ENCODE results near the gene TSPEAR.
A peak's percentile ranks its signal among the peaks of the same experiment; 100 is the strongest.
"Not testable (repeated sequence)": the region's sequence is repeated elsewhere in the genome, so short reads cannot be mapped to it uniquely, and the experiment has no call there.

The TSPEAR gene

DNA sequence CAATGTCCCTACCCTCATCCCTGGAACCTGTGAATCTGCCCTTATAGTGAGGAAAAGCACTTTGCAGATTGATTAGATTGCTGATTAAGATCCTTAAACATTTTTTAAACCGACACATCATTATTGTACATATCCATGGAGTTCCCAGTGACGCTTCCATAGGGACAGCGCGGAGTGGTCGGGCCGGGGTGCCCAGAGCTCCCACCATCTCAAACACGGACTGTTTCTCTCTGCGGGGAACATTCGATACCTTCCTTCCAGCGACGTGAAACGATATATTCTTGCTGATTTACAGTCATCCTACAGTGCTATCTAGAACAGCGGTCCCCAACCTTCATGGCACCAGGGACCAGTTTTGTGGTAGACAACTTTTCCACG, 10.4 kb downstream of the TSPEAR start:
- DNase-seq, result no peak

DNA sequence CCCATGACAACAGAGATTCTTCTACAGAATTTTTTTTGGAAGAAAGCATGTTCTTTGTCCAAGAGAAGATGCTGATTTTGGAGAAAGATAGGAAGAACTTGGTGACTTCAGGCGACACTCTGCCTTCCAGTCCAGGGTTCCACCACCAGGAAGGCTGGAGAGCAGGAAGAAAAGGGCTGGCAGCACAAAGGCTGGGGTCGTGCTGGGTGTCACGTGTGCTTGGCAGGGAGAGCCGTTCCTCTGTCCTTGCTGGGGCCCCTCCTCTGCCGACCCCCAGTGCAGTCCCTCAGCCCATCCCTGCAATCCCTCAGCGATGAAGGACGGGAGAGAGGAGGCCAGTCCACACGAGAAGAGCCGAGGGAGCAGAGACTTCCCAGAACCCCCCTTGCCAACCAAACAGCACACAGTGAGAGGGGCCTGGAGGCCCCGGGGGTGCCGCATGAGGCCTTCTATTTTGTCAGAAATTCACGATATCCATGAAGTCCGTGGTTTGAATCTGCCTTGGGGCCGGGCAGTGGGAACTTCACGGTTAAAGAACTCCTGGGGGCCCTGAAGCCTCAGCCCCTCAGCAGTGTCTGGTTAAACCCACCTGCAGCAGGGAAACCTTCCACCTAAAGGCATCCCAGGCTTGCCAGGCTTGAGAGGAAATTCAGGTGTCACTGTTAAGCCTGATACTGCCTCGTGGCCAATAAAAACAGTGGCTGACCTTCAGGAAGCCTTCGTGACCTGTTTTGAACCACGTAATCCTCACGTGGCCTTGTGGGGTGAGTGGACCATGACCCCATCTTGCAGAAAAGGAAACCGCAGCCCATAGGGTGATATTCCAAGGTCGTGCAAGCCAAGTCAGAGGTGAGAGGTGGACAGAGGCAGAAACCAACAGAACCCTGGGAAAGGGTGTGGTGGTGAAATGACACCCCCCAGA, 11.0 kb downstream of the TSPEAR start:
- DNase-seq, result no peak

DNA sequence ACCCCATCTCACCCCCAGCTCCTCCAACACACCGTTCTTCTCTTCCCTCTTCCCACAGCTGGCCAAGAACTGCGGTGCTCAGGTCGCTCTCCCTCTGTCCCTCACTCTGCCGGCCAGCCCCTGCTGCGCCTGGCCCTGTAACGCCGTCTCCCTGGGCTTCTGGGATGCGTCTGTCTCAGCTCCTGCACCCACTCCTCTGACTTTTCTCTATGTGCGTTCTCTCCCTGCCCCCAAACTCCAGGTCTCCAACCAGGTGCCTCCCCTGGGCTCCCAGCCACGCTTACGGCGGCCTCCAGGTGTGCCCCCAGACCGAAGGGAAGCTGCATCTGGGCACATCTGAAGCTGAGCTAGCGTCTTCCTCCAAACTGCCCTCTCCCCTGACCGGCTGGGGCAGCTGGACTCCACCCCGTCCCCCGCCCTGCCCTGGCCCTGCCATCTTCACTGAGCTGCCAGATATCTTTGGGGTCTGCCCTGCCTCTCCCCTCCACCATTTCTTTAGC, 11.8 kb downstream of the TSPEAR start:
- DNase-seq, result no peak

DNA sequence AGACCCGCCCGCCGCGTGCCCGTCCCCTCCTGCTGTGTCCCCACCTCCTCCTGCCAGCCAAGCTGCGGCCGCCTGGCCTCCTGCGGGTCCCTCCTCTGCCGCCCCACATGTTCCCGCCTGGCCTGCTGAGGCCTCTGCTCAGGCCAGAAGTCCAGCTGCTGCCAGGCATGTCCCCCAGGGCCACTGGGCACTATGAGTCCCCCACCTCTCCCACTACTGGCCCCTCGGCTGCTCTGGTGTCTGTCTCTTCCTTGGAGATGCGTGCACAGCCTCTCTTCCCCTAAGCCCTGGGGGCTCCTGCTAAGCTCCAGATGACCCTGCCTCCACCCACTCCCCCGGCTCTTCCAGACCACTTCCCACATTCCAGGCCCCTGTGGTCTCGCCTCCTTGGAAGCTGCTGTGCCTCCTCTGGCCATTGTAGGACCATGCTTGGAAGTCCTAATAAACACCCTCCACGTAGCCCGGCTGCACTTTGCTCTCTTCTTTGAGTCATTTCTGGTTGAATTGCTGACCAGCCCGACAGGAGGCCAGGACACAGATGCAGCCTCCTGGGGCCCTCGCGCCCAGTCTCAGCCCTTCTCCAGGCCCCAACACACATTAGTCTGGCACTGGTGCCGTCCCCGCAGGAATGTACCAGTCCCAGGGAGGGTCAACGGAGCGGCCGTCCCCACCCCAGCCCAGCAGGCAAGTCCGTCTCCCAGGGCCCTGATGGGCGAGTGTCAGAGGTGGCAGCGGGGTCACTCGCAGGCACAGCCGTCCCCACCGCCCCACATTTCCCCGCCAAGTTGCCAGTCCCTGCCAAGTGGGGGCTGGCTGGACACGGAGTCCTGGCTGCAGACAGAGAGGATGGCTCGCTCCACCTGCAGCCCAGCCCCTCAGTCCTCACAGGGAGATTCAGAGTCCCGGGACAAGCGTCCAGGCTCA, 13.3 kb downstream of the TSPEAR start:
- DNase-seq, result no peak

DNA sequence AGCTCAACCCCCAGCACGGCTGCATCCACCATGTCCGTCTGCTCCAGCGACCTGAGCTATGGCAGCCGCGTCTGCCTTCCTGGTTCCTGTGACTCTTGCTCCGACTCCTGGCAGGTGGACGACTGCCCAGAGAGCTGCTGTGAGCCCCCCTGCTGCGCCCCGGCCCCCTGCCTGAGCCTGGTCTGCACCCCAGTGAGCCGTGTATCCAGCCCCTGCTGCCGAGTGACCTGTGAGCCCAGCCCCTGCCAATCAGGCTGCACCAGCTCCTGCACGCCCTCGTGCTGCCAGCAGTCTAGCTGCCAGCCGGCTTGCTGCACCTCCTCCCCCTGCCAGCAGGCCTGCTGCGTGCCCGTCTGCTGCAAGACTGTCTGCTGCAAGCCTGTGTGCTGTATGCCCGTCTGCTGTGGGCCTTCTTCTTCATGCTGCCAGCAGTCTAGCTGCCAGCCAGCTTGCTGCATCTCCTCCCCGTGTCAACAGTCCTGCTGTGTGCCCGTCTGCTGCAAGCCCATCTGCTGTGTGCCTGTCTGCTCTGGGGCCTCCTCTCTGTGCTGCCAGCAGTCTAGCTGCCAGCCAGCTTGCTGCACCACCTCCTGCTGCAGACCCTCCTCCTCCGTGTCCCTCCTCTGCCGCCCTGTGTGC, 14.1 kb downstream of the TSPEAR start, which contains the start of gene KRTAP10-12:
Gene KRTAP10-12 (plus strand): TSS at position 1 of the 639 bp plus-strand sequence. CDS start 30 bp downstream, at position 31.
- DNase-seq, result not testable (repeated sequence)

DNA sequence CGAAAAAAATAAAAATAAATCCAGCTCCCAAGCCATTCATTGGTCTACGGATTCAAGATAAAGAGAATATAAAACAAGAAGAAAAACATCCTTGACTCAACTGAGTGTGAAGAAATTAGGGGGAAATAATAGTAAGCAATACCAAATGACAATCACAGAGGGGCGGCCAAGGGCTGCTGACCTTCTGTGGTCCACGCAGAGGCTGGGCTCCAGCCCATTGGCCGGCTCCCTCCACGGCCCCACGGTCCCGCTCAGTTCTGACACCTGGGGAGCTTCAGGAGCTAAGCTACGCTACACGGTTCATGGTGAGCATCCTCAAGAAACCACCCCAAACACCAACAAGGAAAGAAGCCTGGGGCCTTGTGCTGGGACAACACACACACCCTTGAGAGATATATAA, 14.8 kb downstream of the TSPEAR start:
- DNase-seq, result no peak

DNA sequence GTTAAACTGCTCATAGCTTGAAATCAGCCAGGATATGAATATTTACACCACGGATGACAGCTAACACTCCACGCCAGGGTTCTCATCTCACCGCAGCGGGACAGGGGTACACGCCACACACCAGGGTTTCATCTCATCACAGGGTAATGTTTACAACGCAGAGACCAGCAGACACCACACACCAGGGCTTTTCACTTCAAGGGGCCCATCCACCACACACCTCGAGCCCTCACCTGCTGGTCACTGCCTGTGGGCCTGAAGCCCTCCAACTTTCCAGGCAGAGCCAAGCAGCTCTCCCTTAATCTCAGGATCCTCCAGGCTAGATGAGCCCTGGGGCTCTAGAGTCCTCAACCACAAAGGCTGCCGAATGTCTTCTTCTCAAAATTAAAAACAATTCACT, 15.7 kb downstream of the TSPEAR start:
- no peak for DNase-seq

DNA sequence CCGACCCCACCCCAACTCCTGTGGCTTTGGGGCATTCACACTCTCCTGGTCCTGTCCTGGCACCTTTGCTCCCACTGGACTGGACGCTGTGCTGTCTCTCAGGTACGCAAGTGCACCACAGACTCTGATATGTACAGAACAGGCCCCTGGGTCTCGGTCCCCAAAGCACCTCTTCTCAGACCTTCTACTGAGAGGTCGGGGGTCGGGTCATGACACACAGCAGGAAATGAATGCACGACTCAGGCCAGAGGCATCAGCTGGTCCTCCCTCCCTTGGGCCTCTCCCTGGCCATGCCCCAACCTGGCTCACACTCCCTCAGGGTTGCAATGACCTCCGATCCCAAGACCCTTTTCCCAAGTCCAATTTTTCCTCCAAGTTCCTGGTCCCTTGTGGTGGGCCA, 16.2 kb downstream of the TSPEAR start:
- DNase-seq, result no peak

DNA sequence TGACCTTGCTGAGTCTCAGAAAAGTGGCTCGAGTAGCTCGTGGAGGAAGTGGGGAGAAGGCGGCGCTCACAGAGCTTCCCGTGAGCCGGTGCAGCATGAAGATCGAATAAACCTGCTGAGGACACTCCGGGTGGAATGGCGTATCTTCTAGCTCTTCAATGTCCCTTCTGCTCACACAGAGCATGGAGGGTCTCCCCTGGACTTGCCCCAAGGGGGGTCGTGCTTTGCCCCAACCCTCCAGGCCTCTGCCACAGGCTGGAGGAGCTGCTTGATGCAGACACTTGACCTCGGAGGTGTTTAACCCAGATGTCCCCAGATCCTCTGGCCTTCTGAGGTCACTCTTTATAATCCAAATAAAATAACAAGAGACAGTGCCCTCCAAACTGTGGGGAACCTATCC, 16.6 kb downstream of the TSPEAR start:
- no peak for DNase-seq

DNA sequence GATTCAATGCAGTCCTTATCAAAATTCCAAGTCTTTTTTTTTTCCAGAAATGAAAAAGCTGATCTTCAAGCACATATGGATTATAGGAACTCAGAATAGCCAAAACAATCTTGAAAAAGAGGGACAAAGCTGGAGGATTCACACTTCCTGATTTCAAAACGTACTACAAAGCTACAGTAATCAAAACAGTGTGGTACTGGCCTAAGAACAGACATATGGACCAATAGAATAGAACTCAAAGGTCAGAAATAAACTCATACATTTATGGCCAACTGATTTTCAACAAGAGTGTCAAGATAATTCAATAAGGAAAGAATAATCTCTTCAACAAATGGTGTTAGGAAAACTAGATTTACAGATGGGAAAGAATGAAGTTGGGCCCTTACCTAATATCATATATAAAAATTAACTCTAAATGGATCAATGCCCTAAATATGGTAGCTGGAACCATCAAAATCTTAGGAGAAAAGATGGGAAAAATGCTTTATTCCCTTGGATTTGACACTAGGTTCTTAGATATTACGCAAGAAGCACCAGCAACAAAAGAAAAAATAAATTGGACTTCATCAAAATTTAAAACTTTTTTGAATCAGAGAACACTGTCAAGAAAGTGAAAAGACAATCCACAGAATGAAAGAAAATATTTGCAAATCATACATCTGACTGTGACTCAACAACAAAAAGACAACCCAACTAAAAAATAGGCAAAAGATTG, 18.4 kb downstream of the TSPEAR start:
- DNase-seq, result no peak

DNA sequence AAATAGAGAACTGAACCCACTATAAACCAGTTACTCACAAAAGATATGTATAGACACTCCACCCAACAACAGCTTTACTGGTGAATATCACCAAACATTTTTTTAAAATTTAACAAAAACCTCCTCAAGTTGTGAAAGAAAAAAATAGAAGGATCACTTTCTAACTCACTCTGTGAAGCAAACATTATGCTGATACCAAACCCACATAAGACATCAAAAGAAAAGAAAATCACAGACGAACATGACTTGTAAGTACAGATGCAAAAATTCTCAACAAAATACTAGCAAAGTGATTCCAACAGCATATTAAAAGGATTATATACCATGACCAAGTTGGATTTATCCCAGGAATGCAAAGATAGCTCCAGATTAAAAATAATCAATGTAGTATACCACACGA, 19.7 kb downstream of the TSPEAR start:
- DNase-seq, result no peak

DNA sequence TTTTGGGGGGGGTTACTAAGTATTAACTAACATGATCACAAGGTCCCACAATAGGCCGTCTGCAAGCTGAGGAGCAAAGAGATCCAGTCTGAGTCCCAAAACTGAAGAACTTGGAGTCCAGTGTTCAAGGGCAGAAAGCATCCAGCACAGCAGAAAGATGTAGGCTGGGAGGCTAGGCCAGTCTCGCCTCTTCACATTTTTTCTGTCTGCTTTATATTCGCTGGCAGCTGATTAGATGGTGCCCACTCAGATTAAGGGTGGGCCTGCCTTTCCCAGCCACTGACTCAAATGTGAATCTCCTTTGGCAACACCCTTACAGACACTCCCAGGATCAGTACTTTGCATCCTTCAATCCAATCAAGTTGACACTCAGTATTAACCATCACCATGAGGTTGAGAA, 21.6 kb downstream of the TSPEAR start:
- DNase-seq, result not testable (repeated sequence)

DNA sequence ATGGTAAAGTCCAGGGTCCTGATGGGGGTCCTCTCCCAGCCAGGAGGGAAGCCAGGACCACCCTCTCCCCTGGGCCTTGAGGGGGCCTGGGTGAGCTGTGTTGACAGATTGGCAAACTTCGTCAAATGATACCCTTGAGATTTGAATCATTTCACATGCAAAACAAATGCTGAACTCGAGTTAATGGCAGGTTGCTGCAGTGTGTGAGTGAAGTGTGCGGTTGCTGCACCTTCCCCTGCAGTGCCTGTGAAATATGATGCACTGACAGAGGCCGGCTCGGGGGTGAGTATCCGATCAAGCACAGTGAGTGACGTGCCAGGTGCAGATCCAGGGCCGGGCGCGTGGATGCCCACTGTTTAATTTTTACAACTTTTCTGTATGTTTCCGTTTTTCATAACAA, 23.7 kb downstream of the TSPEAR start:
- DNase-seq, result no peak

DNA sequence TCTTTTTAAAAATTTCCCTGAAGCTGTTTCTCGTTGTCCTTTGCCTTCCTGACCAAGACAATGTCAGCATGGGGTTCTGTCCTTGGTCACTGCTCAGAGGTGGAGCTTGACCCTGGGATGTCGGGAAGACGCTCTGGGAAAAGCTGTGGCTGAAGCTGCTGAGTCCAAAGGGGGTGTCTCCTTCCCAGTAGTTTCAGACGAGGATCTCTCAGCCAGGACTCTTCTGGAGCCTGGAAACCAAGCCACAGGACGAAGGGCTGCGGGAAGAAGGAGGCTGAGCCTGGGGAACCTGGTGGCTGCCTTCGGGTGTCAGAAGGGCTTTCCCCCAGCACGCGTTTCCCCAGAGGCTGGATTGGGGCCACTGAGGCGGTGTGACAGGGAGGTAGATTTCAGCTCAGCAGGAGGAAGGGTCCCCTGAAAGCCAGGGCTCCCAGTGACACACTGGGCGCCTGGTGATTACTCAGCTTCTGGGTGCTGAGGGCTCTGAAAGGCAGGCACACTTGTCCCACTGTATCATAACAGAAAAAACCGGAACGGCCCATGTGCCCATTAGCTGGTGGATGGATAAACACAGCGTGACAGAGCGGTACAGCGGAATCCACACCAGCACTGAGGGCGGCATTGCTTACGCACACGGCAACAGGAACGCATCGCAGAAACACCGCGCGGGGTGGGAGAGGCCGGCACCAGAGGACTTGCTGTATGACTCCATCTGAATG, 24.4 kb downstream of the TSPEAR start:
- no peak for DNase-seq

DNA sequence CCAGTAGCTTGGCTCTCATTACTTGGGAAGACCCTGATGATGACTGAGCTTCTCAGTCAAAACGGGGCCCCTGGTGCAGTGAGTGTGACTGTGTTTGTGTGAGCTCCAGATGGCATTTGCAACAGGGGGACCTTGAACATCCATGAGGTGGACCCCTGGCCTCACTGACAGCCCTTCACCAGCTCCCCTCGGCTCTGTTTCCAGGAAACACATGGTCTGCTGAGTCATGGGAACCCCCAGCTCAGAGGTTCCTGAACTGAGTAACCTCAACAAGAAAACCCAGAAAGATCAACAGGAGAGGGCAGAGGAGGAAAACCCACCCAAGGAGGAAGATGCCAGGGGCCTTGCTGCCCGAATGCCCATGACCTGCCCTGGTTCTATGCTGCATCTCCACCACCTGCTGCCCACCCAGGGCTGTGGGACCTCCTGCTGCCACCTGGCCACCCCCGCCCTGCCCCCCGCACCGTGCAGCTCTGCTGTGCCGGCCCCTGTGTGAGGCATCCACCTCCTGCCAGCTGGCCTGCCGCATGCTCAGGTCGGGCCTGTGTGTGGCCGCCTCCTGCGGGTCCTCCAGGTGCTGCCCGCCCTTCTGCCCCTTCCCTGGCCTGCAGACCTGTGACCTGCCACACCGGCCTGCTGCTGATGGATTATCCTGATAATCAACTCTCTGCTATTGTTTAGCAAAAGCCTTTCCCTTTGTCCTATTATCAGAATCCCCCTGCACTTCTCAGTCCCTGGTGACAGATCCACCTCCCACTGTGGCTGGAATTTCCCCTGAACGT, 25.2 kb downstream of the TSPEAR start:
- DNase-seq, result no peak

DNA sequence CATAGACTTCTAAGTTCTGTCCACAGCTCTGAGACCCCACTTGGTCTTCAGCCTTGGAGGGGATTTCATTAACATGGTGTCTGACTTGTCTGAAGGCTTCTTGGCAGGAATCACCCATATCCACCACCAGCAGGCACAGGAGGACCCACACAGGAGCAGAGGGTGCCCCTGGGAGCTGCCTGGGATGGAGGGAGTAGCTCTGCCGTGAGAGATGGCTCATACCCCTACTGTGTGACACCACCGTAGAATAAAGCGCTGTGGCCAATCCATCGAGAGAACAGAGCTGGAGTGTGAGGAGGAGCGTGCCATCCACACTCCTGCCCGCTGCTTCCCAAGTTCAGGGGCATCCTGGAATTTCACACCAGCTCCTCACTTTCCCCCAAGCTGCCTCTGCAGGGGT, 26.3 kb downstream of the TSPEAR start:
- DNase-seq, result not testable (repeated sequence)

DNA sequence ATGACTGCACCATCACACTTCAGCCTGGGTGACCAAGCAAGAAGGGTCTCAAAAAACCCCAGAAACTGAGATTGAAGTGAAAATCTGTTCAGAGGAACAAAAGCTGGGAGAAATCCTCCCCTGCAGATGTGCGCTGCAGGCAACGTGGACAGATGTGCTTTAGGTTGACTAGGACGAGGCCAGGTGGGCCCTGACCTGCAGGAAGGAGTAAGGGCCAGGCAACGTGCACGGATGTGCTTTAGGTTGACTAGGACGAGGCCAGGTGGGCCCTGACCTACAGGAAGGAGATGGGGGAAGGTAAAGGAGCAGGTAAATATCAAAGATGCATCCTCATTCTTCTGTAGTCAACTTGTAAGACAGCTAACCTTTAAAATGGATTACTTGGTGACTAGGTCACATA, 26.9 kb downstream of the TSPEAR start:
- DNase-seq, result no peak

DNA sequence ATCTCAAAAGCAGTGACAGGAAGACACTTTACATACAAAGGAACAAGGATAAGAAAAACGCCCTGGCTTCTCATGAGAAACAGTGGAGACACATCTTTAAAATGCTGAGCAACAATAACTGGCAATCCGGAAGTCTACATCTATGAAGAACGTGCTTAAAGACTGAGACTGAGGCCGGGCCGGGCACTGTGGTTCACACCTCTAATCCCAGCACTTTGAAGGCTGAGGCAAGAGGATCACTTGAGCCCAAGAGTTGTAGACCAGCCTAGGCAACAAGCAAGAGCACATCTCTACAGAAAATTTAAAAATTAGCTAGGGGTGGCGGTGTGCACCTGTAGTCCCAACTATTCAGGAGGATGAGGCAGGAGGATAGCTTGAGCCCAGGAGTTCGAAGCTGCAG, 27.3 kb downstream of the TSPEAR start:
- no peak for DNase-seq

DNA sequence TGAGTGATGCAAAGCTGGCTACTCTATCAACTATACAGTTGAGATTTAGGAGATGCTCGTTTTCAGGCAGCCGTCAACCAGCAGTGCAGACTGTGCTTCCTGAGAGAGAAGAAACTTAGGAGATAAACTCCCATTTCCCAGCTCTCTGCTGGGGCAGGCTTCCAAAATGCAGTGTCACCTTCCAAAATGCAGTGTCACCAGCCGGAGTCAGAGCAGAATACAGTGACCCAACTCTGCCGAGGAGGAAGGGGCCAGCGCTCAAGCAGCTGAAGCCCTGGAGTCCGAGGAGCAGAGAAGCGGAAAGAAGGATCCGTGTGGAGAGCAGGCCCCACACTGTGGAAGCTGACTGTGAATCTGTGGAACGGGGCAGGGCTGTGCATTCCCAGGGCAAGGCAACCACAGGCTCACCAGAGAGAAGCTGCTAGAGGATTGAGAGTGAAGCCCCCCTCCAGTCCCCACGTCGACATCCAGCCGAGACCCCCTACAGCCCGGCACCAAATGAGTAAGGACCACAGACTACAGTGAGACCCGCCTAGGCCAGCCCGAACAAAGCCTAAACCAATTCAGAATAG, 28.7 kb downstream of the TSPEAR start:
- no peak for DNase-seq

DNA sequence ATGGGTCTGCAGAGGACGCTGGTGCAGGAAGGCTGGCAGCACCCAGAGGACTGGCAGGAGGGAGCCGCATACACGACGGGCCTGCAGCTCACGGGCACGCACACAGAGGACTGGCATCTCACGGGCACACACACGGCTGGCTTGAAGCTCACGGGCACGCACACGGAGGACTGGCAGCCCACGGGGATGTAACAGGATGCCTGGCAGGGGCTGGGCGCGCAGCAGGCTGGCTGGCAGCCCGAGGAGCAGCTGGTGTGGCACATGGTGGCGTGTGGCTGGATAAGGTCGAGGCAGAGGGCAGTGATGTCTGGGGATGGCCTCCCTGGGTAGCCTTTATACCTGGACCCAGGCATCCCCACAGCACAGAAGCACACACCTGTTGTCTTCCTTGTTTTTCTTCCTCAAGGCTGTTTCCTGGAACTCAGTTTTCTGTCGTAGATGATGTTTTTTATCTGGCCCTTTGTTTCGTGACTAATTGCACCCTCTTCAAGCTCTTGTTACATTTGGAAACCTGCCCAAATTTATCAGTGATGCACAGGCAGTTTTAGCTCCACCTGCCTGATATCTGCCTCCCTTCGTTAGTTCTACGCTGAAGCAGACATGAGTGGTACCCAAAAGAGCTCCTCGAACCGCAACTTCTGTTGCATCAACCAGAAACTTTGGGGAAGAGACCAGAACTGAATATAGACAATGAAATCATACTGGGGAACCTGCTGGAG, 29.4 kb downstream of the TSPEAR start, which contains the start of gene KRTAP12-1:
Gene KRTAP12-1 (minus strand): TSS at position 303 of the 719 bp plus-strand sequence. CDS start 40 bp downstream, at position 263.
- DNase-seq, result peak; percentile 33

Data from SHP77 treated with DMSO at 0.1 percent for 48 hours (cell line).